Right atrium auricular region (tissue), 2 donors: ENCODE measurements around the gene SPAG5. TPM values are rescaled to one million over a fixed set of nuclear protein-coding genes. Genes with fewer than 3 reads are reported as not detected.

Experiments
- DNase-seq: peaks from one replicate; pipeline ENCODE4 v3.0.0-alpha.2; 2019; ENCODE audit warnings: low spot score
- H3K27ac ChIP-seq, 2 donors: fragments of 200-600 bp; sonication (generic); 1 replicate in 1 of 2; 2 replicates in 1 of 2; pipeline ENCODE4 v1.5.1; 2016 to 2019
- H3K27me3 ChIP-seq, 2 donors: fragments of 200-600 bp; sonication (generic); one replicate each; pipeline versions ENCODE4 v1.5.1 to v1.6.0; 2017 to 2019
- H3K36me3 ChIP-seq: fragments of 200-600 bp; sonication (generic); one replicate; pipeline ENCODE4 v1.5.1; 2016
- H3K4me1 ChIP-seq, 2 donors: fragments of 200-600 bp; sonication (generic); one replicate each; pipeline versions ENCODE4 v1.5.1 to v1.6.0; 2017 to 2019
- H3K4me3 ChIP-seq, 2 donors: fragments of 200-600 bp; sonication (generic); 1 replicate in 1 of 2; 2 replicates in 1 of 2; pipeline ENCODE4 v1.5.1; 2017 to 2019; ENCODE audit warnings: mild to moderate bottlenecking in 1 of 2, moderate library complexity in 1 of 2
- H3K9me3 ChIP-seq, 2 donors: fragments of 200-600 bp; sonication (generic); one replicate each; pipeline ENCODE4 v1.5.1; 2019
- CTCF ChIP-seq, 2 donors: fragments of 200-600 bp; sonication (generic); IDR thresholded peaks; one replicate each; pipeline ENCODE4 v1.5.1; 2019; ENCODE audit warnings: antibody characterized with exemption in 2 of 2
- total RNA-seq, 2 donors: library from RNA; depleted of rRNA; stranded (reverse); fragments of >200 nt; gene quantifications; one replicate each; pipeline ENCODE4 v1.1.0, GENCODE V29; 2016

Gene SPAG5
- total RNA-seq, 2 donors from 2014 or later: 0.98 to 1.1 TPM

DNA sequence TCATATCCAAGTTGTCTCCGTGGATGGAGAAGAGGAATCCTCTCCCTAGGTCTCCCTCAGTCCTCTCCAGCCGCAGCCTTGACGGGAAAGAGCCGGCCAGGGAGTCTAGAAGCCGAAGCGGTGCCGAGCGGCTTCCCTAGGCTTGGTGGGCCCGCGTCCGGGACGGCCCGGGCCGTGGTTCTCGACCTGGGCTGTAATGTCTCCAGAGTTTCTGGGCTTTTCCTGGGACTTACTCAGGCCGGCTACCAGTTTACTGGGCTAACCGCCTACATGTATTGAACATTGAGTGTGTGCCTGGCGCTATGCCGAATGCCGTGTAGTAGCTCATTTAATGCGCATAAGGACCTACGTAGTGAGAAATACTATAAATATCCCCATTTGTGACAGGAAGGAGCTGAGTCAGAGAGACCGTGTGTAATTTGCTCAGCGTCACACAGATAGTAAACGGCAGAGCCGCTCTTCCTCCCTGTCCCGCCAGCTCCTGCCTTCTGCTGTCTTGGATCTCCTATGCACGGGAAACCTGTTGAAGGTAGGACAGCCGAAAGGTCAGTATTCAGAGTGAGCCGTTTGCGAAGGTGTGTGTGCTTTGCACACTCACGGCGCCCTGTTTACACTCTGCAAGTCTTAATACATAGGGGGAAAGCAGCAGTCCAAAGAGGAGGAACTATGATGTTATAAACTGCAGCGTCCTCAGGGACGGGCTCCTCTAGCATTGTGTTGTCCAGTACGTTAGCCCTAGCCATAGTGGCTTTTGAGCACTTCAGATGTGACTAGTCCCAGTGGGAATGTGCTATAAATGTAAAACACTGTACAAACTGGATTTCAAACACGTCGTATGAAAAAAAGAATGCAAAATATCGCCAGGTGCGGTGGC lies 723 bp upstream of the SPAG5 start:
- DNase-seq: peak; percentile 73
- H3K4me3 ChIP-seq: peak overlapping the region; percentile 48 to 70
- no peaks in the 10 kb centered on the region for H3K36me3 ChIP-seq
- no peak for TF ChIP-seq CTCF (IDR thresholded peaks at IDR 0.05)
- peak overlapping the region; percentile 93 to 96 for H3K27ac ChIP-seq
- no peaks in the 10 kb centered on the region for H3K27me3 ChIP-seq
- H3K9me3 ChIP-seq: no peaks in the 10 kb centered on the region
- peaks cover 0 to 17% of the 10 kb centered on the region in 2 donors for H3K4me1 ChIP-seq

DNA sequence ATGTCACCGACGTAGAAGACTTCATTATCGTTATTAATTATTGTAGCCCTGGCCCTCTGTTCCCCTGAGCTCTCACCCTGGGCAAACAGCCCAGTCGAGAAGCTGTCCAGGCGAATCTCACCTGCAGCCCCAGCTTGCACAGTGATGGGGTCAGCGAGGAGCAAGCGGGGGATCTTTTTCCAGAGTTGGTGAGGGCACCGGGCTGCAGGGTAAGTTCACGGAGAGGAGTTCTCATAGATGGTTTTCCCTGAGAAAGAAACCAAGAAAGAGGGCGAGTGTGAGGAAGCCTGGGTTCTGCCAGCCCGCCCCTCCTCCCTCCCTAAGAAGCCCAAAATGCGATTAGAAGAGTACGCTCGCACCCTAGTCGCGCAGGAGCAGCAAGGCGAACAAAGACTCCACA lies 436 bp downstream of the SPAG5 start:
- TF ChIP-seq CTCF (IDR thresholded peaks at IDR 0.05): no peak
- Histone ChIP-seq H3K4me1 (peaks cover 0 to 17% of the 10 kb centered on the region in 2 donors), H3K27ac (peak overlapping the region in 1 of 2 donors; percentile 96), H3K27me3 (no peaks in the 10 kb centered on the region), H3K36me3 (no peaks in the 10 kb centered on the region), H3K9me3 (no peaks in the 10 kb centered on the region), H3K4me3 (peak overlapping the region; percentile 48 to 70)
- no peak for DNase-seq

GRCh38 chr17:28597606-28598383 lies 1.0 kb downstream of the SPAG5 start:
- no peak for DNase-seq
- H3K4me3 ChIP-seq: peak overlapping the region in 1 of 2 donors; percentile 70
- no peaks in the 10 kb centered on the region for H3K27me3 ChIP-seq
- peaks cover 0 to 17% of the 10 kb centered on the region in 2 donors for H3K4me1 ChIP-seq
- no peaks in the 10 kb centered on the region for H3K36me3 ChIP-seq
- H3K27ac ChIP-seq: peak overlapping the region in 1 of 2 donors; percentile 96
- H3K9me3 ChIP-seq: no peaks in the 10 kb centered on the region
- TF ChIP-seq CTCF (IDR thresholded peaks at IDR 0.05): no peak

- no peak overlapping the region for H3K27ac ChIP-seq
- H3K27me3 ChIP-seq: no peaks in the 10 kb centered on the region
- TF ChIP-seq CTCF (IDR thresholded peaks at IDR 0.05): no peak
- no peak overlapping the region for H3K4me3 ChIP-seq
- no peak for DNase-seq
- no peaks in the 10 kb centered on the region for H3K4me1 ChIP-seq
- H3K36me3 ChIP-seq: no peaks in the 10 kb centered on the region
- H3K9me3 ChIP-seq: no peaks in the 10 kb centered on the region
These were observed 6.6 kb downstream of the SPAG5 start for GRCh38 chr17:28592260-28592659.

- Histone ChIP-seq H3K4me3 (no peak overlapping the region), H3K4me1 (no peaks in the 10 kb centered on the region), H3K27ac (no peak overlapping the region), H3K36me3 (no peaks in the 10 kb centered on the region), H3K9me3 (no peaks in the 10 kb centered on the region), H3K27me3 (no peaks in the 10 kb centered on the region)
- TF ChIP-seq CTCF (IDR thresholded peaks at IDR 0.05): no peak
- no peak for DNase-seq
These were observed 13.0 kb downstream of the SPAG5 start for GRCh38 chr17:28585851-28586250.
